HUES6 (cell line): Measurements from ENCODE around the gene BBIP1.

Source experiments
- H3K27ac ChIP-seq: 2 replicates; pipeline ENCODE4 v1.7.0; 2013; ENCODE audit warnings: low read depth, mild to moderate bottlenecking, low read length, inconsistent platforms
- H3K27me3 ChIP-seq: 2 replicates; pipeline ENCODE4 v1.6.1; 2013; ENCODE audit warnings: low read length; ENCODE audit not compliant: control insufficient read depth, insufficient read depth
- H3K36me3 ChIP-seq: 2 replicates; pipeline ENCODE4 v1.6.1; 2013; ENCODE audit warnings: low read length; ENCODE audit not compliant: control insufficient read depth, insufficient read depth
- H3K4me1 ChIP-seq: 2 replicates; pipeline ENCODE4 v1.6.1; 2013; ENCODE audit warnings: low read length; ENCODE audit not compliant: control insufficient read depth, insufficient read depth
- H3K4me3 ChIP-seq: 2 replicates; pipeline ENCODE4 v1.5.1; 2013; ENCODE audit warnings: low read depth, low read length
- H3K9ac ChIP-seq: one replicate; pipeline ENCODE4 v1.6.1; 2013; ENCODE audit warnings: mild to moderate bottlenecking, low read length
- H3K9me3 ChIP-seq: 2 replicates; pipeline ENCODE4 v1.6.1; 2013; ENCODE audit warnings: low read depth, low read length; ENCODE audit not compliant: control insufficient read depth, insufficient read depth

The BBIP1 gene

GRCh38 chr10:110850099-110850498 is 68.9 kb downstream of the BBIP1 start:
- Histone ChIP-seq H3K4me3 (no peak overlapping the region), H3K4me1 (peaks cover 2% of the 10 kb centered on the region; the same call in 1 of the 2 replicates), H3K36me3 (no peaks in the 10 kb centered on the region), H3K27me3 (no peaks in the 10 kb centered on the region), H3K9ac (no peak overlapping the region), H3K27ac (no peak overlapping the region), H3K9me3 (0 out of 2 replicates have a peak, but pooled peaks cover 2% of the 10 kb centered on the region)
